ENCODE results near the gene CSPG5.
A peak's percentile ranks its signal among the peaks of the same experiment; 100 is the strongest.

The CSPG5 gene, protein sequence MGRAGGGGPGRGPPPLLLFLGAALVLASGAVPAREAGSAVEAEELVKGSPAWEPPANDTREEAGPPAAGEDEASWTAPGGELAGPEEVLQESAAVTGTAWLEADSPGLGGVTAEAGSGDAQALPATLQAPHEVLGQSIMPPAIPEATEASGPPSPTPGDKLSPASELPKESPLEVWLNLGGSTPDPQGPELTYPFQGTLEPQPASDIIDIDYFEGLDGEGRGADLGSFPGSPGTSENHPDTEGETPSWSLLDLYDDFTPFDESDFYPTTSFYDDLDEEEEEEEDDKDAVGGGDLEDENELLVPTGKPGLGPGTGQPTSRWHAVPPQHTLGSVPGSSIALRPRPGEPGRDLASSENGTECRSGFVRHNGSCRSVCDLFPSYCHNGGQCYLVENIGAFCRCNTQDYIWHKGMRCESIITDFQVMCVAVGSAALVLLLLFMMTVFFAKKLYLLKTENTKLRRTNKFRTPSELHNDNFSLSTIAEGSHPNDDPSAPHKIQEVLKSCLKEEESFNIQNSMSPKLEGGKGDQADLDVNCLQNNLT

DNA sequence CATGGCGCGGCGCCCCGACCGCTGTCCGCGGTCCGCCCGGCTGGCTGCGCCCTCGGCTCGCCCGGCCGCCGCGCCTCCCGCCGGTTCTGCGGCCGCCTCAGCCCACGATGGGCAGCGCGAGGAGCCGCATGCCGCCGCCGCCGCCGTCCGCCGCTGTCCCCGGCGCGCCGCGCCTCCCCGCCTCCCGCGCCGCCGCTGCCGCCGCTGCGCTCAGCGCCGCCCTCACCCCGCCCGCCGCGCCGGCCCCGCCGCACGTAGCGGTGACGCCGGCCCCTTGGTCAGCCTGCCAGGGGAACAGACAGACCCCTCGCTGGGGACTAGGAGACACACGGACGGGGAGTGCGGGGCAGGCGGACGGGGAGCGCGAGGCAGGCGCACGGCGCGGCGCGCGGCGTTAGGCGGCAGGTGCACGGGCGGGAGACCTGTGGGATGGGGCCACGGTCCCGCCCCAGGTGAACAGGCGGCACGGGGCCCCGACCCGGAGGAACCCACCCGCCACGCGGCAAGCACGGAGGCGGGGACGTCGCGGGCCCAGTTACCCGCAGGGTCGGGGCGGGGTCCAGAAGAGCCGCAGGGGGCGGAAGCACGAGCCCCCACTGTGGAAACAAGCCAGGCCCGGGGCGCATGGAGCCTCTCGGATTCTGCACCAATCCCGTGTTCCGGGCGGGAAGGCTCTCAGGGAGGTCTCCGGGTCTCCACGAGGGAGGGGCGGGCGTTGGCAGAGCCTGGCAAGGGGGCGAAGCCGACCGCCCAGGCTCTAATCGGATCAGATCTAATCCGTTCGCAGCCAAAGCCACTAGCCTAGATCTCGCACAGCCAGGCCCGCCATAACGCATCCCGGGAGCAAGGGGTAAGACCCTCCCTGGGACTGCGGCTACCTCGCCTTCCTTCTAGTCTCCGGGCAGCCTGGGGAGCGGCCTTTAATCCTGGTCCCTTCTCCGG lies at the start of gene CSPG5:
Gene CSPG5 (minus strand): TSS at position 175 of the 942 bp plus-strand sequence. CDS start 172 bp downstream, at position 3.
- peak; percentile 18 for DNase-seq (ENCODE audit: low read depth)

DNA sequence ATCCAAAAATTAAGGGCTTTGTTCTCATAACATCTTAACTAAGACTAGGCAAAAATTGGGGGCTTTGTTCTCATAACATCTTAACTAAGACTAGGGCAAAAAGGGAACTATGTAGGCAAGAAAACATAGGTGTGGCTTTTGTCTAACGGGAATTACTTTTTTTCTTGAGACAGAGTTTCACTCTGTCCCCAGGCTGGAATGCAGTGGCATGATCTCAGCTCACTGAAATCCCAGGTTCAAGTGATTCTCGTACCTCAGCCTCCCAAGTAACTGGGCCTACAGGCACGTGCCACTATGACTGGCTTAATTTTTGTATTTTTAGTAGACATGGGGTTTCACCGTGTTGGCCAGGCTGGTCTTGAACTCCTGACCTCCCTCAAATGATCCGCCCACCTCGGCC lies 49.8 kb upstream of the CSPG5 start:
- DNase-seq (ENCODE audit: low read depth), result no peak

DNA sequence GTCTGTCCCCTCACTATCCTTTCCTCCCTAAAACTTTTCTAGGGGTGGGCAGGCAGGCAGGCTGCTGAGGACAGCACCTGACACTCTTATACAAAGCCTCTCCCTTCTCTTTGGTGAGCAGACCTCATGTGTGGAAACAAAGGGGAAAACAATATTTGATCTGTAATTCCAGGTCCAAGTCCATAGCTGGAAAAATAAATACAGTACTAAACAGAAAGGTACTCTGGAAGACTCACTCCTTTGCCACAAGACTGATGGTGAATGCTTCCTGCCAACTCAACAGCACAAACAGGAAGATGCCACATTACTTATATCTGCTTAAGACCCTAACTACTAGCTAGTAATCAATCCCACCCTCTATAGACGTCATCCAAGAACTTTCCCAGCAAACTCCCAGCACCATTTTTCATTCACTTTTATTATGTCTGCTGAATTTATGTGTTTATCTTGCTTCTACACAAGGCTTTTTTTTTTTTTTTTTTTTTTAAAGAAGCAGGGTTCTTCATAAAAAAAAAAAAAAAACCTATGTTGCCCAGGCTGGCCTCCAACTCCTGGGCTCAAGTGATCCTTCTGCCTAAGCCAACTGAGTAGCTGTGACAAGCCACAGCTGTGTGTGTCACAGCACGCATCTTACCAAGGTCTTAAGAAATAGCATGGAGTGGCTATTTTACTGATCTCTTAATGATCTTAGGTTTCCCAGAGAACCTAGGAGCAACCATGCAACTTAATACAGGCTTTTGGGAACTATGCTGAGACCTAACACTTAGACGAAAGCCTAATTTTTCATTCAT lies 44.2 kb upstream of the CSPG5 start:
- DNase-seq (ENCODE audit: low read depth), result no peak

DNA sequence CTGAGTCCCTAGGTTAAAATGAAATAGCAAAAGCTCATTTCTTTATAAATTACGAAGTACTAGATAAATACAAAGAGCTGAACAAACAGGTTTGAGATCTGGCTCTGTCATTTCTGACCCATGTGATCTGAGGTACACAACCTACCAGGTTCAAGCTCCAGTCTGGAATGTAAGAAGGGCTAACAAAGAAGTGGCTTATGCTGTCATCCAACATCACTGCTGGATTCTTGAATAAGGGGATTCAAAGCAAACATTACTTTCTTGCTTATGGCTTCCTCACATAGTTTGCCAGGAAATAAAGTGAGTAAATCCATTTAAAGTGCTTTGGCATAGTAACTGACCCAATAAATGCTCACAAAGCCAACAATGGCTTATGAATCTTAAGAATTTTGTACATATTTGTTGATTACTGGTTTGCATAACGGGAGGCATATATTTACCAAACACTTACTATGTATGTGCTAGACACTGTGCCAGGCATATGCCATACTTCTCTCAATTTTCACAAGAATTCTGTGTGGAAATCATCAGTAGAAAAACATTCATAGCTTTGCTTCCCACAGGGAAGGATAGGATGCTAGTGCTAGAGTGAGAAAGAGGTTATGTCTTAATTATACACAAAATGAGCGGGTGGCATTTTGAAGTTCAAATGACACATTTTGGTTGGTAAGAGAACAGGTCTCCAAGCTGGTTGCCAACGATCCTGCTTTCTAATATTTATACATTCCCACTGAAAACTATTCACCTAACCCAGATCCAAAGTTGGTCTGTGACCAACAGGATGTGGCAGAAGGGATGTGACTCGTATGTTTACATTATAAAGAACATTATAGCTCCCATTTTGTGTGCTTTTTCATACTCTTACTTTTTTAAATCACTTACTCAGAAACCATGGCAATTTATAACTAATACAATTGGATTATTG lies 38.7 kb upstream of the CSPG5 start:
- peak; percentile 59 for DNase-seq (ENCODE audit: low read depth)

DNA sequence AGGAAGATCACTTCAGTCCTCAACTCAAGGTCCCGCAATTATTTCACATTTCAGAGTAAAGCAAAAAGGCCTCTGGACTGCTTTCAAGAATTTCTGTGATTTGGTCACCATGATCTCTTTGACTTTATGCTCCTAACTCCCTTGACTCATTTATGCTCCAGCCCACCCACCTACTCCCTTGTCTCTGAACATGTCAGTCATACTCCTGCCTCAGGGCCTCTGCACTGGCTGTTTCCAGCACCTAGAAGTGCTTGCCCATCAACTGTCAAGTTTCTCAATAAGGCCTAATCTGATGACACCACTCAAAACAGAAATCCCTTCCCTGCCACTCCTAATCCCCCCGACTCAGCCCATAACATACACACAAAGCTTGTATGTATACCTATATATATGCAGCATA lies 36.1 kb upstream of the CSPG5 start:
- DNase-seq (ENCODE audit: low read depth), result no peak

DNA sequence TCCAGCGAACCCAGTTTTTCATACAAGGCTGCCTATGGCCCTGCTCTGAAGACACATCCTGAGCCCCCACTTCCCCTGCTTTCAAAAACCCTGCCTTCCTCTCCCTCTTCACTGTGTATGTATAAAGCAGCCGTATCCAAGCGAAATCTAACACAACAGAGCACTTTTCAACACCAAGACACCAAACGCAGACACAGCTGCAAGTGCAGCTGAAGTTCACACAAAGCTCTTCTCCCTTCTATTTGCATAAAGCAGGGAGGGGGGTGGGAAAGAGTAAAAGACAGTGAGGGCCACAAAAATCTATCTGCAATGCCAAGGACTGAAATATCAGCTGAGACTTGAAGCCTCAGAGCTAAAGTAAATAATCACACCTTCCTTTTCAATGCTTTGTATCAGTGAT lies 35.1 kb upstream of the CSPG5 start:
- DNase-seq (ENCODE audit: low read depth), result no peak

DNA sequence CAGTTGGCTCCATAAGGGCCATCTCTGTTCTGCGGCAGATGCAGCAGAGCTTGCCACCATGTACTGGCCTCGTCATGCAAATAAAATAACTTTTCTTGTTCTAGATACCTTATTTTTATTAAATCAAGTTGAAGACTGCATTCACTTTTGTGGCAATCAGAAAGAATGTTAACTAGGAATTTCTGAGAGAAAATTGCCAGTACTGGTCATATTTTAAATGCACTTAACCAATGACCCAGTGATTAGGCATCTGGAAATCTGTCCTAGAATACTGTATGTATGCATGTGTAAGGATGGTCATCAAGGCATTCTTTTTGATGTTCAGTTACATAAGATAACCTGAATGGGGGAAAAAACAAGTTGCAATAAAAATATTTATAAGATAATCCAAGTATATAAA lies 34.2 kb upstream of the CSPG5 start:
- peak; percentile 46 for DNase-seq (ENCODE audit: low read depth)

DNA sequence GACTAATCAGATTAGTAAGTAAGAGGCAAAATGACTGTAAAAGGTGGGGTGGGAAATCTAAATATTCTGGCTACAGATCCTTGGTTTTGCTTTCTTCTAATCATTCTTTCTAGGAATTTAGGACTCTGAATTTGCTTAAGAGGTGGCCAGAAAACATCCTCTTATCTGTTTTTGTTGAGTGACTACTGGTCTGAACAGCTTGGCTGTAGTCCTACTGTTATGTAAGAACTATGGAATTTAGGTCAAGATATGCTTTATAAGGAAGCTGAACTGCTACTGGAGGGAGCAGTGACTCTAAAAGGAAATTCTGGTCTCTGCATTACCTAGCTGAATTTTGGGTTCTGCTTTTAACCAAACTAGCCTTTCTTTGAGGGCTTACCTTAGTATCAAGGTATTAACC lies 33.5 kb upstream of the CSPG5 start:
- DNase-seq (ENCODE audit: low read depth), result peak; percentile 91

DNA sequence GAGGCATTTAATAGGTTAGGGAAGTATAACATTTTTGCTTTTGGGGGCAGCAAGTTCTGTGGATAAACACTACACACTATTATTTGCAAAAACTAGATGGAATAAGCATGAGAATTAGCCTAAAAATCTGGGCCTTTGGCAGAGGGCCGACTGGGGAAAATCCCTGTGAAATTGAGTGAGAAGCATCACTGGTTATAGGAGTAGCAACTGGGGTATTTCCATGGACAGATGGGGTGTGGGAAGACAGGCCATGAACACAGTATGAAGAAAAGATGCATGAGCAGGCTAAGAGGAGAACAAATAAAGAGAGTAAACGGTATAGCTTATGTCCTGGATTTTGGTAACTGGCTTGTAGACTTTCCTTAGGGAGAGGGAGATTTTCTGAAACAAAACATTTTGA lies 32.9 kb upstream of the CSPG5 start:
- no peak for DNase-seq (ENCODE audit: low read depth)

DNA sequence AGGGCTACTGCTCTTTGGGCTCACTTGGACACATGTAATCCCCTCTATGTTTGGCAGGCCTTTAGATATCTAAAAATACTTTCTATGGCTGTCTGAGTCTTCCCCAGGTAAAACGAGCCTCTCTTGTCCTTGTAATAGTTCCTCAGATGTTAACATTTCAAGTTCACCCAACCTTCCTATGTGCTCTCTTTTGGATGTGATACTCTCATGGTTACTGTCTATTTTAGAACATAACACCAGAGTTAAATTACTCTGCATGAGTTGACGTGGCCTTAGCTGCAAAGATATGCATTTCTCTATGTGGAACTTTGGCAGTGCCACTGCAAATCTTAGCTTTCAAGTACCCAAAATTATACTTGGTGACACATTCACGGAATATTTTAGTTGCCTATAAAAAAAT lies 31.9 kb upstream of the CSPG5 start:
- no peak for DNase-seq (ENCODE audit: low read depth)

DNA sequence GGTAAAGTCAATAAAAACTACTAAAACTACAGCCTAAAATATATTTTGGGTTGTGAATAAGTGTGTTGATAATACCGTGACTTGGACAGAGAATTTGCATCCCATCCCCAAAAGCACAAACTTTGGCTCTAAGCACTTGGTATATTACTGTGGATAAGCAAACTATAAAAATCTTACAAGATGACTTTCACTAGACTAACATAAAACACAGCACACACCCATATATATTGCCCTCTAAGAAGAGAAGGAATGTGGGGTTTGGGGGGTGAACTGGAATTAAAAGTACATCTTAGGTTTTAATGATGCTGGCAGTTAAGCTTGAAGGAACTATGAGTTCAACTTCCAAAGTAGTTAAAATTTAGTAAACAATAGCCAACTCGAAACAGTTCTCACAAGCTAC lies 28.7 kb upstream of the CSPG5 start:
- no peak for DNase-seq (ENCODE audit: low read depth)

DNA sequence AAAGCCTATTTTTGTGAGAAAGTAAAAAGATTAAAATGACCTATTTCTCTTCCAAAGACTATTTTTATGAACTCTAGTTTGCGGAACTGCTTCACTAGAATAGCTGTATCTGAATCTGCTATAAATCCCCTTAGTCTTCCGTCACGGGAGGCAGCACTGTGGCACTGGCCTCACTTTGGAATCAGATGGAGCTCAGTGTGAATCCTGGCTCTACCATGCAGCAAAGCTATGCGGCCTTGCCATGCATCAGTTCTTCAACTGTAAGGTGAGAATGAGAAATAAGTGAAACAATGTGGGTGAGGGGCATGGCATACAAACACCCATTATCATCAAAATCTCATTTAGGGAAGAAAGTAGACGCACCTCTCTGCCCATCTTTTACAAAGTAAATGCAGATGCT lies 27.5 kb upstream of the CSPG5 start:
- DNase-seq (ENCODE audit: low read depth), result no peak

DNA sequence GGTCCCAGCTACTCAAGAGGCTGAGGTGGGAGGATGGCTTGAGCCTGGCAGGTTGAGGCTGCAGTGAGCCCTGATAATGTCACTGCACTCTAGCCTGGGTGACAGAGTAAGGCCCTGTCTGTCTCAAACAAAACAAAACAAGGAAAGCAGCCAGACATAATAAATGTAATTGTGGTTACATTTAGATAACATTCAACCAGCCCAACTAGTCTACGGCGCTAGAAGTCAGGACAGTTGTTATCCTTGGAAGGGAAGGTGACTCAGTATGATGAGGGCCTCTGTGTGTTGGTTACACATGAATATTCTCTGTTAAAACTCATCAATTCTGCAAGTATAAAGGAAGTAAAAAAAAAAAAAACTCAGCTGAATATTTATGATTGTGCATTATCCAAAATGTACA lies 27.0 kb upstream of the CSPG5 start:
- peak; percentile 39 for DNase-seq (ENCODE audit: low read depth)

DNA sequence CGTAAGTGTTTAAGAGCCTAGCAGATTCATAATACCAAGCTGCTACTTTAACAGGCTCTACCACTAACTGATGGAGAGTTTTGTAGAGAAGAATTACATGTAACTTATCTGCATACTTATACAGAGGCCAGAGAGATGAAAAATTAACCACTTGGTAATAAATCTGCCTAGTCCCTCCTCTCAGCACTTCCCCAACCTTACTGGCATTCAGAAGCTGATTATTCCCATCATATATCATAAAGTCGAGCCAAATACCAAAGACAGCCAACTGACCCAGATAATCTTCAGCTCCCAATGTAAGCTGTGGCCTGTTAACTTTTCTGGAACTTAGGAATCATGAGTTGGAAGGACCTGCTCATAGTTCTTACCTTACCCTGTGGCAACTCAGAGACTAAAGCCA lies 25.5 kb upstream of the CSPG5 start:
- DNase-seq (ENCODE audit: low read depth), result no peak

DNA sequence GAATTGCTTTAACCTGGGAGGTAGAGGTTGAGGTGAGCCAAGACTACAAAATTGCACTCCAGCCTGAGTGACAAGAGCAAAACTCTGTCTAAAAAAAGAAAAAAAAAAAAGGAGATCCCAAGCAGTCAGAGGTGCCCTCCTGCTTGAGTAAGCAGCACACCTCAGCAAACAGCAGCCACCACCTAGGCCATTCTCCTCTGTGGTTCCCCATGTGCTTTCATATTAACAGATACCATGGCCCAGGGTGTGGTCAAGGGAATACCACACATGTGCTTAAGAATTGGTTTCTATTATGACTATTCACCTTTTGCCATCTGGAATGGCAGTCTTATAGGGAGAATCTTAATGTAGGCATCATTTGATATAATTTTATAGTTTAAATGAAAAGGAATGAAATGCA lies 24.7 kb upstream of the CSPG5 start:
- DNase-seq (ENCODE audit: low read depth), result no peak

DNA sequence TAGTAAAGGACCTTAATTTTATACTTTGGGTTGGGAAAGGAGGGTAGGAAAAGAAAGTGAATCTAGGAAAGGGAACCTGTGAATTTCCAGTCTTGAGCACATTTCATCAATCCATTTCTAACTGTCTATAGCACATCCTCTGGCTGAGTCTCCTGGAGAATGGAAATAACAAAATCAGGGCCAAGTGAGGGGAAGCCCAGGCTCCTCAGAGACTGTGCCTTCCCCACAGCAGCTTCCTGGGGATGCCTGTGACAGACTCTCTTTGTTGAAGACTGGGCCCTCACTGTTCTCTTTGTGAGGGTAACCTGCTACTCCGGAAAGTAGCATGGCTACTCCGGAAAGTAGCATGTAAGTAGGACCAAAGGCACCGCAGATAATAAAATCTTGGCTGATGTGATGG lies 22.6 kb upstream of the CSPG5 start:
- DNase-seq (ENCODE audit: low read depth), result no peak

DNA sequence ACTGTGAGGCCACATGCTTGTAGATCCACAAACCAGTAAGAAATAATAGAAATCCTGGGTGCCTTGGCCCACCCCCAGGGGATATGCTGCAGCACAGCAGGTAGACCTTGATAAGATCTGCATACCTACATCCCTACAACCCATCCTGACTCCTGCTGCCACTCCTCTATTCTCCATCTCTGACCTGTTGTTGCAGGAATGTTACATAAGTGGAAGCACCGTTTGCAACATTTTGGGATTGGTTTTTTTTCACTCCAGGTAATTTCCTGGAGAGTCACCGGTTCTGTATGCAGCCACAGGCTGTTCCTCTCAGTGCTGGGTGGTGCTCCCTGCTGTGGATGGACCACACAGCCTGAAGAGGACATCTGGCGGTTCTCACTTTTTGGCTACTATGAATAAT lies 16.1 kb upstream of the CSPG5 start:
- no peak for DNase-seq (ENCODE audit: low read depth)

DNA sequence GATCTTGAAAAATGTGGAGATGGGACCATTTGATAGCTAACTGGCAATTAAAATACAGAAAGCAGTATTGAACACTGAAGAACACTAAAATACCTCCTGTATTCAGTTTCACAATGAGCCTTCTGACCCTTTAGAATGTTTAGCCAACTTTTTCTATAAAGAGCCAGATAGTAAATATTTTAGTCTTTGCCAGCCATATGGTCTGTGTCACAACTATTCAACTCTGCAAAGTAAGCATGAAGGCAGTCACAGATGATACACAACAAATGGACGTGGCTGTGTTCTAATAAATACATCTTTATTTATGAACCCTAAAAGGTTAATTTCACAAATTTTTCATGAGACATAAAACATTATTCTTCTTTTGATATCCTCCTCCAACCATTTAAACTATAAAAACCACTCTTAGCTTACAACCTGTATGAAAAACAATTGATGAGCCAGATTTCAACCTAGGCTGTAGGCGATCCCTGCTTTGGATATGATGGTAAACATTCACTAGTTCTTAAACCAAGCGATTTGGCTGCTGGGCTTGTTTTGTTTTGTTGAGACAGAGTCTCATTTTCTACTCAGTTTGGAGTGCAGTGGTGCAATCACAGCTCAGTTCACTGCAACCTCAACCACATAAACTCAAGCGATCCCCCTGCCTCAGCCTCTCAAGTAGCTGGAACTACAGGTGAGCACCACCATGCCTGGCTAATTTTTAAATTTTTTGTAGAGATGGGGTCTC lies 13.6 kb upstream of the CSPG5 start:
- DNase-seq (ENCODE audit: low read depth), result no peak

DNA sequence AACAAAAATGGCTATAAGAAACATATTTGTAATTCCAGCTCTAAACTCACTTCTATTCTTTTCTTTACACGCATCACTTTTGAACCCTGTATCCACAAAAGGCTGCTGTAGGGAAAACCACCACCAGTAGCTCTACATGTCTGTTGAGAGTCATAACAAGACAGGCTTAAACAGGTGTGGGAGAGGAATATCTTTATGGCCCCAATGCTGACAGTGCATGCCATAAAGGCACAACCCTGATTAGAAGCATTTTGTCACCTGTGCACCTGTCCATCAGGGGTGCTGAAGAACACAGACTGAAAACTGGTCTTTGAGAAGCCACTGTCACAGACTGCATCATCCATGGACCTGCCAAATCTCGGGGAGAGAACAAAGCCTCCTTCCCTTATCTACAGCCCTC lies 11.6 kb upstream of the CSPG5 start:
- DNase-seq (ENCODE audit: low read depth), result no peak

DNA sequence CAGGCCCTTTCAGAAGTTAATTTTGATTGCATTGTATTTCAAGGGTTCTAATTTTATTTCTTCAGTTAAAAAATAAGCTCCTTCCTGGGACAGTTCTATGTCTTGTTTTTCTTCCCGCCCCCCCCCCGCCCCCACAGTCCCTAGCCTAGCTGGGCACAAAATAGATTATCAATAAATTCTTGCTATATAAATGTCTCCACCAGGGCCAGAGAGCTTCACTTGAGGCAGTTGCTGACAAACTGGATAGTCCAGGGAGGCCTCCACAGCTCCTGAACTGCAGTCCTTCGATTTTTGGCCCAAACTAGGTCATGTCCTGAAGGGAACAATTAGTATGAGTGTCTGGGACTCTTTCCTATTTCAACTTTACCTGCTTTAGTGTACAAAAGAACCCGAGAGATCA lies 9.9 kb upstream of the CSPG5 start:
- DNase-seq (ENCODE audit: low read depth), result no peak
